HG02981 (cell line): ENCODE results near the gene AADACL2.

Experiments
- ATAC-seq: cut with Tn5 transposase; IDR thresholded peaks from one replicate; pipeline ENCODE4 v1.9.1; 2021; ENCODE audit warnings: mild to moderate bottlenecking, moderate library complexity; ENCODE audit not compliant: unreplicated experiment

AADACL2 gene

GRCh38 chr3:151798466-151798865 lies 64.7 kb downstream of the AADACL2 start:
- no peak for ATAC-seq

- no peak for ATAC-seq
Measured at GRCh38 chr3:151800431-151800830, 66.7 kb downstream of the AADACL2 start.

- no peak for ATAC-seq
Measured at GRCh38 chr3:151804267-151804666, 70.5 kb downstream of the AADACL2 start.

GRCh38 chr3:151806838-151807237 lies 73.1 kb downstream of the AADACL2 start:
- no peak for ATAC-seq
